ENCODE measurements around the gene ZFYVE9. TPM values are rescaled to one million over a fixed set of nuclear protein-coding genes. Genes with fewer than 3 reads are reported as not detected.

The ZFYVE9 gene
- total and polyA plus RNA-seq, 9 of the 15 experiments (the other 6 are each of a cell fraction or from before 2014, with no cell fraction given), result 0.52 to 14.4 (median 8.9) TPM

DNA sequence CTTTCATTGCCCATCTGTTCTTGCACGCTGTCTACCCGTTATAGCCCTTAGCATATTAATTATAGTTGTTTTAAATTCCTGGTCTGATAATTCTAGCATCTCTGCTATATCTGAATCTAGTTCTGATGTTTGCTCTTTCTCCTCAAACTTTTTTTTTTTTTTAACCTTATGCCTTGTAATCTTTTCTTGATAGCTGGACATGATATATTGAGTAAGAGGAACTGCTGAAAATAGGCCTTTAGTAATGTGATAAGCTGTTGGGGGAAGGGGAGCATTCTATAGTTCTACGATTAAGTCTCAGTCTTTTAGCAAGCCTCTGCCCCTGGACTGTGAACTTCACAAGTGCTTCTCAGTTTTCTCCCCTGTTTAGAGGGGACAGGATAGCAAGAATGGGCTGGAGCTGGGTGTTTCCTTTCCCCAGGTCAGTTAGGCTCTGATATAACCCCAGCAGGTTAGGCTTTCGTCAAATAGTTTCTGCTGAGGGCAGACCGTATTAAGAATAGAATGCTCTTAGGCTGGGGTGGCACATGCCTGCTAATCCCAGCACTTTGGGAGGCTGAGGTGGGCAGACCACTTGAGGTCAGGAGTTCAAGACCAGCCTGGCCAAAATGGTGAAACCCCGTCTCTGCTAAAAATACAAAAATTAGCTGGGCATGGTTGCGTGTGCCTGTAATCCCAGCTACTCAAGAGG is 62.2 kb downstream of the ZFYVE9 start (continued):
- TF ChIP-seq POLR2H (tag; IDR thresholded peaks at IDR 0.05; ENCODE audit: low read depth), result 0 out of 2 replicates have a peak, but pooled peaks have one; percentile 9
- TF ChIP-seq CHD1 (IDR thresholded peaks at IDR 0.05; ENCODE audit: low read length), result no peak
- TF ChIP-seq MTA3 (IDR thresholded peaks at IDR 0.05; ENCODE audit: borderline replicate concordance), result no peak
- no peak for TF ChIP-seq TGIF2 (CRISPR knock-in tag; IDR thresholded peaks at IDR 0.05)
- no peak for TF ChIP-seq ZC3H11A (IDR thresholded peaks at IDR 0.05; ENCODE audit: low read depth, low read length)
- TF ChIP-seq RBFOX2 (IDR thresholded peaks at IDR 0.05; ENCODE audit: low read depth, low read length), result no peak
- TF ChIP-seq ESRRB (CRISPR knock-in tag; IDR thresholded peaks at IDR 0.05; ENCODE audit: borderline replicate concordance), result no peak
- peak; percentile 33; the same call in 1 of the 2 replicates for TF ChIP-seq CREM (IDR thresholded peaks at IDR 0.05; ENCODE audit: low read depth)
- no peak for TF ChIP-seq NCOA2 (IDR thresholded peaks at IDR 0.05; ENCODE audit: partially characterized antibody in 2 of 2)
- no peak for TF ChIP-seq ZNF778 (CRISPR knock-in tag; IDR thresholded peaks at IDR 0.05)
- no peak for TF ChIP-seq ATF3 (IDR thresholded peaks at IDR 0.05)
- no peak for TF ChIP-seq ATF3 (CRISPR knock-in tag; conservative IDR thresholded peaks at IDR 0.05)
- TF ChIP-seq ZNF324 (CRISPR knock-in tag; IDR thresholded peaks at IDR 0.05), result no peak
- TF ChIP-seq RFX7 (CRISPR knock-in tag; IDR thresholded peaks at IDR 0.05), result no peak
- no peak for TF ChIP-seq MLLT1 (IDR thresholded peaks at IDR 0.05)
- TF ChIP-seq ZBTB7A (IDR thresholded peaks at IDR 0.05; ENCODE audit: borderline replicate concordance, control insufficient read depth, low read depth, low read length), result no peak
- no peak for TF ChIP-seq FUS (optimal IDR thresholded peaks at IDR 0.05; ENCODE audit: low read depth, low read length)
- no peak for TF ChIP-seq YY1 (IDR thresholded peaks at IDR 0.05; ENCODE audit: borderline replicate concordance in 1 of 3, control insufficient read depth in 1 of 3, extremely low read depth in 1 of 3, insufficient read depth in 3 of 3, insufficient read length in 1 of 3, insufficient replicate concordance in 2 of 3, low read depth in 1 of 3, low read length in 2 of 3)
- TF ChIP-seq, protein P1, sequence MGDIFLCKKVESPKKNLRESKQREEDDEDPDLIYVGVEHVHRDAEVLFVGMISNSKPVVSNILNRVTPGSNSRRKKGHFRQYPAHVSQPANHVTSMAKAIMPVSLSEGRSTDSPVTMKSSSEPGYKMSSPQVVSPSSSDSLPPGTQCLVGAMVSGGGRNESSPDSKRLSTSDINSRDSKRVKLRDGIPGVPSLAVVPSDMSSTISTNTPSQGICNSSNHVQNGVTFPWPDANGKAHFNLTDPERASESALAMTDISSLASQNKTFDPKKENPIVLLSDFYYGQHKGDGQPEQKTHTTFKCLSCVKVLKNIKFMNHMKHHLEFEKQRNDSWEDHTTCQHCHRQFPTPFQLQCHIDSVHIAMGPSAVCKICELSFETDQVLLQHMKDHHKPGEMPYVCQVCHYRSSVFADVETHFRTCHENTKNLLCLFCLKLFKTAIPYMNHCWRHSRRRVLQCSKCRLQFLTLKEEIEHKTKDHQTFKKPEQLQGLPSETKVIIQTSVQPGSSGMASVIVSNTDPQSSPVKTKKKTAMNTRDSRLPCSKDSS (IDR thresholded peaks at IDR 0.05; ENCODE audit: low read depth, partially characterized antibody), result no peak
- no peak for TF ChIP-seq ZKSCAN3 (CRISPR knock-in tag; IDR thresholded peaks at IDR 0.05)
- TF ChIP-seq ZBTB8A (IDR thresholded peaks at IDR 0.05; ENCODE audit: partially characterized antibody), result no peak
- TF ChIP-seq, protein P2, sequence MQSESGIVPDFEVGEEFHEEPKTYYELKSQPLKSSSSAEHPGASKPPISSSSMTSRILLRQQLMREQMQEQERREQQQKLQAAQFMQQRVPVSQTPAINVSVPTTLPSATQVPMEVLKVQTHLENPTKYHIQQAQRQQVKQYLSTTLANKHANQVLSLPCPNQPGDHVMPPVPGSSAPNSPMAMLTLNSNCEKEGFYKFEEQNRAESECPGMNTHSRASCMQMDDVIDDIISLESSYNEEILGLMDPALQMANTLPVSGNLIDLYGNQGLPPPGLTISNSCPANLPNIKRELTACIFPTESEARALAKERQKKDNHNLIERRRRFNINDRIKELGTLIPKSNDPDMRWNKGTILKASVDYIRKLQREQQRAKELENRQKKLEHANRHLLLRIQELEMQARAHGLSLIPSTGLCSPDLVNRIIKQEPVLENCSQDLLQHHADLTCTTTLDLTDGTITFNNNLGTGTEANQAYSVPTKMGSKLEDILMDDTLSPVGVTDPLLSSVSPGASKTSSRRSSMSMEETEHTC (IDR thresholded peaks at IDR 0.05), result no peak
- TF ChIP-seq TFAM (CRISPR knock-in tag; conservative IDR thresholded peaks at IDR 0.05), result no peak
- TF ChIP-seq HDGF (IDR thresholded peaks at IDR 0.05), result no peak

All from K562 (cell line).